BE2C (cell line): Measurements from ENCODE around the gene HRG.

Experiments
- DNase-seq: peaks from one replicate; pipeline ENCODE4 v3.0.0-alpha.2; 2020
- H3K27me3 ChIP-seq: fragments of 250-450 bp; sonication (Bioruptor Pico); 2 replicates; pipeline ENCODE4 v1.5.1; 2020; ENCODE audit warnings: mild to moderate bottlenecking
- H3K36me3 ChIP-seq: fragments of 250-450 bp; sonication (Bioruptor Pico); 2 replicates; pipeline ENCODE4 v1.5.1; 2020; ENCODE audit warnings: mild to moderate bottlenecking
- H3K4me1 ChIP-seq: fragments of 250-450 bp; sonication (Bioruptor Pico); 2 replicates; pipeline ENCODE4 v1.5.1; 2020
- H3K4me3 ChIP-seq: 2 replicates; pipeline ENCODE4 v1.5.1; 2011; ENCODE audit warnings: low read depth, low read length
- H3K9me3 ChIP-seq: fragments of 250-450 bp; sonication (Bioruptor Pico); 2 replicates; pipeline ENCODE4 v1.5.1; 2020
- CTCF ChIP-seq: IDR thresholded peaks from 2 replicates; pipeline ENCODE4 v1.5.1; 2012; ENCODE audit warnings: mild to moderate bottlenecking, low read depth, low read length

Gene HRG

GRCh38 chr3:186664506-186664905, 1.3 kb upstream of the HRG start:
- TF ChIP-seq CTCF: no peak
- no peaks in the 10 kb centered on the region for H3K4me1 ChIP-seq
- no peak for DNase-seq
- H3K9me3 ChIP-seq: no peaks in the 10 kb centered on the region
- H3K27me3 ChIP-seq: peaks cover 36% of the 10 kb centered on the region
- H3K4me3 ChIP-seq: no peak overlapping the region
- no peaks in the 10 kb centered on the region for H3K36me3 ChIP-seq

- no peak for DNase-seq
These were observed 2.6 kb downstream of the HRG start for GRCh38 chr3:186668426-186668825.

GRCh38 chr3:186669378-186670084, 3.7 kb downstream of the HRG start:
- Histone ChIP-seq H3K9me3 (no peaks in the 10 kb centered on the region), H3K4me3 (no peak overlapping the region), H3K4me1 (no peaks in the 10 kb centered on the region), H3K27me3 (peaks cover 49% of the 10 kb centered on the region), H3K36me3 (no peaks in the 10 kb centered on the region)
- DNase-seq: no peak
- TF ChIP-seq CTCF: no peak

More at GRCh38 chr3:186668426-186668825, 2.6 kb downstream of the HRG start:
- Histone ChIP-seq H3K27me3 (peaks cover 49% of the 10 kb centered on the region), H3K4me3 (no peak overlapping the region), H3K36me3 (no peaks in the 10 kb centered on the region), H3K9me3 (no peaks in the 10 kb centered on the region), H3K4me1 (no peaks in the 10 kb centered on the region)
- no peak for TF ChIP-seq CTCF

GRCh38 chr3:186670155-186670554, 4.3 kb downstream of the HRG start:
- Histone ChIP-seq H3K9me3 (no peaks in the 10 kb centered on the region), H3K27me3 (peaks cover 50% of the 10 kb centered on the region), H3K4me1 (no peaks in the 10 kb centered on the region), H3K4me3 (no peak overlapping the region), H3K36me3 (no peaks in the 10 kb centered on the region)
- DNase-seq: no peak
- no peak for TF ChIP-seq CTCF

- Histone ChIP-seq H3K4me1 (no peaks in the 10 kb centered on the region), H3K36me3 (no peaks in the 10 kb centered on the region), H3K4me3 (no peak overlapping the region), H3K9me3 (no peaks in the 10 kb centered on the region), H3K27me3 (peaks cover 49% of the 10 kb centered on the region)
- DNase-seq: no peak
- TF ChIP-seq CTCF: no peak
These were observed 5.2 kb downstream of the HRG start for GRCh38 chr3:186671051-186671450.

GRCh38 chr3:186678604-186679003, 12.8 kb downstream of the HRG start:
- Histone ChIP-seq H3K9me3 (no peaks in the 10 kb centered on the region), H3K27me3 (peaks cover 48% of the 10 kb centered on the region), H3K36me3 (no peaks in the 10 kb centered on the region), H3K4me3 (no peak overlapping the region), H3K4me1 (no peaks in the 10 kb centered on the region)
- no peak for DNase-seq
- TF ChIP-seq CTCF: no peak
